ENCODE measurements around the gene THAP4.

GRCh38 chr2:241599615-241600014 is 37.3 kb downstream of the THAP4 start:
- TF ChIP-seq CTCF (IDR thresholded peaks at IDR 0.05; ENCODE audit: borderline replicate concordance, extremely low read depth, low read length, poor library complexity, severe bottlenecking) = no peak
- no peak for TF ChIP-seq EZH2 (IDR thresholded peaks at IDR 0.05; ENCODE audit: borderline replicate concordance, low read depth, low read length, severe bottlenecking)

Data from DND-41 (cell line).